ENCODE data around the gene AQP12A. TPM values are rescaled to one million over a fixed set of nuclear protein-coding genes. Genes with fewer than 3 reads are reported as not detected.

The AQP12A gene
- total RNA-seq, 1 donor from 2014 or later: not detected

- DNase-seq (no peak), ATAC-seq (ENCODE audit: poor library complexity) (no peak)
- intact Hi-C loops (cut with DNase I): no loop called here
Measured at GRCh38 chr2:240728361-240728760, 36.7 kb downstream of the AQP12A start.

DNA sequence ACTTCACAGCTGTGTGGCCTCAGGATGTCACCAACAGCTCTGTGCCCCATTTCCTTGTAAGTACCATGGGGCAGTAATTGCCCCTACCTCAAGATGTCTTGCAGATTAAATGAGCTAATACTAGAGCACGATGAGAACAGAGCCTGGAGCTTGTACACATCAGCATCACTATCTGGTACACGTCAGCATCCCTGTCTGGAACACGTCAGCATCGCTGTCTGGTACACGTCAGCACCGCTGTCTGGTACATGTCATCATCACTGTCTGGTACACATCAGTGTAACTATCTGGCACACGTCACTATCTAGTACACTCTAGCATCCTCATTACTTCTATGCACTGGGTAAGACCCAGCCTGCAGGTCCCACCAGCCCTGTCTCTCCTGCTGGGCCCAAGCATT is 37.2 kb downstream of the AQP12A start:
- DNase-seq: no peak
- no peak for ATAC-seq (ENCODE audit: poor library complexity)
- intact Hi-C loops (cut with DNase I): no loop called here

- ATAC-seq (ENCODE audit: poor library complexity) (no peak), DNase-seq (no peak)
Measured at GRCh38 chr2:240730501-240731177, 39.0 kb downstream of the AQP12A start.

DNA sequence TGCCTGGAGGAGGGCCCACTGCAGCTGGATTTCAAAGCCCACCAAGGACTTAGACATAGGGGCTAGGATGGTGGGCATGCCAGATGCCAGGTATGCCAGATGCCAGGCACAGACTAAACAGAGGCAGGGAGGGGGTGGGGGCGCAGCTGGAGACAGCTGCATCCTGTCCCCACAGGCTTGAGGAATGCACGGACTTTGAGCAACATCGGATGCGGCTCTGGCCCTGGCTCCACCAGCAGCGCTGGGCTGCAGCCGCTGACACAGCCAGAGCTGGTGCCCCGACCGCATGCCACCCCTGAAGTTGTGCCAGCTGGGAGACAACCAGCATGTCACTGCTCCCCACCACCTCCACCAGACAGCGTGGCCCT is 39.5 kb downstream of the AQP12A start:
- intact Hi-C loops (cut with DNase I): no loop called here
- no peak for ATAC-seq (ENCODE audit: poor library complexity)
- DNase-seq: no peak

More at GRCh38 chr2:240730501-240731177, 39.0 kb downstream of the AQP12A start:
- intact Hi-C loops (cut with DNase I): no loop called here

DNA sequence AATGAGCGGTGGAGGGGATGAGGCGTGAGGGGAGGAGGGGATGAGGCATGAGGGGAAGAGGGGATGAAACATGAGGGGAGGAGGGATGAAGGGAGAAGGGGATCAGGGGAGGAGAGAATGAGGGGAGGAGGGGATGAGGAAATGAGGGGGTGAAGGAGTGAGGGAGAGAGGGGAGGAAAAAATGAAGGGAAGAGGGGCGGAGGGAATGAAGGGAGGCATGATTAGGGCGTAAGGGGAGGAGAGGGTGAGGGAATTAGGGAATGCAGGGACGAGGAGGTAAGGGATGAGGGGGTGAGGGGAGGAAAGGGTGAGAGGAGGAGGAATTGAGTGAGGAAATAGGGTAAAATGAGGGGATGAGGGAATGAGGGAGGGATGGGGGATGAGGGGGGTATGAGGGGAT is 40.5 kb downstream of the AQP12A start:
- intact Hi-C loops (cut with DNase I): no loop called here
- DNase-seq: no peak
- ATAC-seq (ENCODE audit: poor library complexity): no peak

GRCh38 chr2:240732911-240733622 is 41.4 kb downstream of the AQP12A start:
- ATAC-seq (ENCODE audit: poor library complexity) (no peak), DNase-seq (no peak)
- intact Hi-C loops (cut with DNase I): no loop called here

DNA sequence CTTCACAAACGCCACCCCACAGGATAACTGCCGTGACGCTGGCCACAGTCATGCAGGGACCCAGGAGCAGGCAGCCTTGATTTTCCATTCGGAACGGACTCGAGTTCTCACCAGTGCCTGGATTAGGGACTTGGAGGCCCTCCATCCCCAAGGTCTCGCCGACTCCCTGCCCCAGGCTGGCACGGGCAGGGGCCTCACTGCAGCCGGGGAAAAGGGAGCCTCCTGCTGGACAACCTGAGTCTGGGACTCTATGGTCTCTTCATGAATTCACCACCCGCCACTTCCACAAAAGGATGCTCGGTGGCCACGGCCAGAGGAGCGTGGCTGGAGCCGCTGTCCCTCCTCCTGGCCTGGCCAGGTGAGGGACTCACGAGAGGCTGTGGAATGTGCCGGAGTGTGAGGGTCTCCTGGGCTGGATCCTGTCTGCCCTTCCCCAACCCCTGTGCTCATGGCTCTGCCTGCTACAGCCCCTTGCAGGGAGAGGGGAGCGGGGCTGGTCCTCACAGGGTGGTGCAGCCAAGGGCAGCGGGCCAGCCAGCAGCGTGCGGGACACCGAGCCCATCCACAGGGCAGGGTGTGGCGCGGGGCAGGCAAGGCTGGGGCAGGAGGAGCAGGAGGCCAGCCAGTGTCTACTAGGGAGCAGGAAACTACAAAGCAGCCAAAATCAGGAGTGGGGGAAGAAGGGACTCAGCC is 42.3 kb downstream of the AQP12A start:
- ATAC-seq (ENCODE audit: poor library complexity) (no peak), DNase-seq (no peak)
- intact Hi-C loops (cut with DNase I): no loop called here

- intact Hi-C loops (cut with DNase I): no loop called here
- DNase-seq (no peak), ATAC-seq (ENCODE audit: poor library complexity) (peak; percentile 28)
Measured at GRCh38 chr2:240734756-240735155, 43.1 kb downstream of the AQP12A start.

DNA sequence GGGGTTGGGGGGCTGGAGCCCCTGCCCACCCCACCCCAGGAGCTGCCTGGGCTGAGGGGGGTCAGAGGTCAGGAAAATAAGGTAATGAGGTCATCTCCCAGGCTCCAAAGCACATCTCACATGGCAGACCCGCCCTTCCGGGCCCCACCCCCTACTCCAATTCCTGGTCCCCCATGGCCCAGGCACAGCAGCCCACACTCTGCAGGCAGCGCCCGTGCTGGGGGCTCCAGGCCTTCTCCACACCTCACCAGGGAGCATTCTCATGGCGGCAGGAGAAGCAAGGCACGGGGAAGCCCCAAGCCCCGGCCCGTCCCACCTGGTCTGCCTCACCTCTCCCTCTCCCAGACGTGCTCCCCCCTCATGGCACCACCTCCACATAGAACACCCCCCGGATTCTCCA is 43.8 kb downstream of the AQP12A start:
- no peak for ATAC-seq (ENCODE audit: poor library complexity)
- intact Hi-C loops (cut with DNase I): no loop called here
- no peak for DNase-seq

- DNase-seq (no peak), ATAC-seq (ENCODE audit: poor library complexity) (no peak)
- intact Hi-C loops (cut with DNase I): no loop called here
Measured at GRCh38 chr2:240736281-240737250, 44.9 kb downstream of the AQP12A start.

DNA sequence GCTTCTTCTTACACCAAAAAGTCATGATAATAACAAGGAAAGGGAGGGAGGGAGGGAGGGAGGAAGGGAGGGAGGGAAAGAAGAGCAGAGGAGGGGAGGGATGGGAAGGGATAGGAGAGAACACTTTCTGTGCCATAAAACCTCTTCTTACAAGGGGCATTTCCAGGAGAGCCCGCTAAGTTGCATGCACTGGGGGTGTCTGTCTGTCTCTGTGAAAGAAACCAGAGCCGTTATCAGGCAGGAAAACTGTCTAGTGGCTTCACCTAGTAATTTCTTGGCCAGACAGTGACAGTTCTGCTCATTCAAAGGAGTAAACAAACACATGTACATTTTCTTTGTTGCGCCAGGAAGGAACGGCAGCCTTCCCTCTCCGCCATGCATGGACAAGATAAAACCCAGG is 45.8 kb downstream of the AQP12A start:
- intact Hi-C loops (cut with DNase I): no loop called here
- ATAC-seq (ENCODE audit: poor library complexity) (no peak), DNase-seq (no peak)

- ATAC-seq (ENCODE audit: poor library complexity) (no peak), DNase-seq (no peak)
- intact Hi-C loops (cut with DNase I): no loop called here
Measured at GRCh38 chr2:240737958-240738357, 46.3 kb downstream of the AQP12A start.

- ATAC-seq (ENCODE audit: poor library complexity) (no peak), DNase-seq (no peak)
- intact Hi-C loops (cut with DNase I): no loop called here
Measured at GRCh38 chr2:240739797-240740196, 48.1 kb downstream of the AQP12A start.

DNA sequence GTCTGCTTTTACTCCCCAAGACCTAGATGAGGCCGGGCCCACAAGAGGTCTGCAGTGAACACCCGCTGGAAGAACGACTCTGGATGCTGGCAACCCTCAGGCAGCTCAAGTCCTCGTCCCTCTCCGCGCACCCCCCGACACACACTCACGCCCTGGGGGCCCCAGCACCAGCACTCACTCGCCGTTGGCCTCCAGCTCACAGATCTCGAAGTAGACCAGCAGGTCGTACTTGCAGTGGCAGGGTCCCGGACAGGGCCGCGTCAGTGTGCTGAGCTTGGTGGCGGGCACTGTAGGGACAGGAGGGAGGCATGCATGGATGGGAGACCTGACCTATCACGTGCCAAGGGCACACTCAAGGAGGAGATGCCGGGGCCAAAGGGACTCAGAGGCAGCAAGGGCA is 49.4 kb downstream of the AQP12A start:
- no peak for ATAC-seq (ENCODE audit: poor library complexity)
- intact Hi-C loops (cut with DNase I): no loop called here
- DNase-seq: no peak

DNA sequence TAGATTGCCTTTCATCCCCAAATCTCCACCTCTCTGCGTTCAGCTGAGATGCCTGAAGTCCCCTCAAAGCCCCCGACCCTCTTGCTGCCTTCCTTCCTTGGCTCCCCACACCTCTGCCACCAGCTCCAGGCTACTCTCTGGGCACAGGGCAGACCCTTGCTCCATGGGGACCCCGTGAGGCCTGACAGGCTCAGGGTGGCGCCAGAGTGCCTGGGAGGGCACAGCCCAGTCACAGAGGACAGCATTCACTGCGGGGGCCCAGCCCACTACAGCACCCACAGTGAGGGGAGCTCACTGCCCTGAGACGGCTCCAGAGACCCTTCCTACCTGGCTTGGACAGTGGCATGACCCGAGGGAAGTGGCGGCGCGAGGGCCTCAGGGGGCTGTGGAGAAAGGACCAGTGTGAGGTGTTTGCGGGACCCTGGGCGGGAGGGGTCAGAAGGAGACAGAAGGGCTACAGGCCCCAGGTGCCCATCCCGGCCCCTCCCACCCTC is 51.0 kb downstream of the AQP12A start:
- intact Hi-C loops (cut with DNase I): no loop called here
- DNase-seq: no peak
- ATAC-seq (ENCODE audit: poor library complexity): no peak

DNA sequence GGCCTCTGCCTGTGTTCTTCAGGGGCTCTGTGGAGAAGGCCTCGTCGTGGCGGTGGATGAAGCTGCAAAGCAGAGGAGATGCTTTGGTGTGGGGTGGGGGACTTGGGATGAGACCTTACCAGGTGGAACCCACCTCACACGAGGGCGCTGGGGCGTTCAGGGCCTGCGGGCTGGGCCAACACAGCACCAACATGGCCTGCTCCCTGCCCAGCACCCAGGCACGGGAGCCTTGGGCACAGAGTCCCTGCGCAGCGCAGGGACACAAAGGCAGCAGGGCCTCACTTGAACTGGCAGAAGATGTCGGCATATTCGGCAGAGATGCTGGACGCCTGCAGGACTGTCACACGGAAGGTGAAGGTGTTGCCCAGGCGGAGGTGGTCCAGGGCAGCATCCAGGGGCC is 53.8 kb downstream of the AQP12A start:
- no peak for ATAC-seq (ENCODE audit: poor library complexity)
- no peak for DNase-seq
- intact Hi-C loops (cut with DNase I): no loop called here

DNA sequence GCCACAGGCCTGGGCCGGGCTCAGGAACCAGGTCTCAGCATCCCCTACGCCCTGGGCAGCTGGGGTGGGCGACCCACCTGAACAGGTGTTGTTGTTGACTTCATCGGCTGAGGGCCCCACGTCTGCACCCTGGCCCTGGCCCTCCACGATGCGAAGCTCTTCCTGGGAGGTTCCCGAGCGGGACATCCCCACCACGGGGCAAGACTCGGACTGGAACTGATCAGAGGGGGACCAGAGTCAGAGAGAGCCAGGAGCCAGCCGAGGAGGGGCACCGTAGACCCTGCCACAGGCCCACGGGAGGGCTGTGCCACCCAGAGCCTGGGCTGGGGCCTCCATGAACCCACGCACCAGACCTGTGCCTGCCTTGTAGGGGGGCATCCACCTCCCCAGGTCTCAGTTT is 54.3 kb downstream of the AQP12A start:
- no peak for DNase-seq
- ATAC-seq (ENCODE audit: poor library complexity): no peak
- intact Hi-C loops (cut with DNase I): no loop called here

- intact Hi-C loops (cut with DNase I): no loop called here
- no peak for ATAC-seq (ENCODE audit: poor library complexity)
- DNase-seq: no peak
Measured at GRCh38 chr2:240746671-240747070, 55.0 kb downstream of the AQP12A start.

- no peak for DNase-seq
- intact Hi-C loops (cut with DNase I): no loop called here
- no peak for ATAC-seq (ENCODE audit: poor library complexity)
Measured at GRCh38 chr2:240747256-240747655, 55.6 kb downstream of the AQP12A start.
